DLD1 (cell line): ENCODE results near the gene BMP6.

Source experiments
- in situ Hi-C: cut with HindIII; loops from 2 replicates; pipeline ENCODE4 v1.10.0; 2017; ENCODE audit warnings: low sequenced_read_pairs

BMP6 gene

GRCh38 chr6:7820288-7820835, 94.5 kb downstream of the BMP6 start:
- in situ Hi-C loops = no loop called here

GRCh38 chr6:7821426-7821825, 95.5 kb downstream of the BMP6 start:
- in situ Hi-C loops = no loop called here

- in situ Hi-C loops = no loop called here
Measured at GRCh38 chr6:7823552-7823951, 97.7 kb downstream of the BMP6 start.

GRCh38 chr6:7825986-7826385, 100.1 kb downstream of the BMP6 start:
- in situ Hi-C loops = no loop called here

- in situ Hi-C loops = no loop called here
Measured at GRCh38 chr6:7827142-7827541, 101.2 kb downstream of the BMP6 start.

GRCh38 chr6:7828124-7828523, 102.2 kb downstream of the BMP6 start:
- in situ Hi-C loops = no loop called here

GRCh38 chr6:7832904-7833750, 107.2 kb downstream of the BMP6 start:
- in situ Hi-C loops = no loop called here

- in situ Hi-C loops = no loop called here
Measured at GRCh38 chr6:7833751-7834070, 107.8 kb downstream of the BMP6 start.

GRCh38 chr6:7836371-7837026, 110.6 kb downstream of the BMP6 start:
- in situ Hi-C loops = no loop called here

GRCh38 chr6:7841781-7842468, 116.0 kb downstream of the BMP6 start:
- in situ Hi-C loops = no loop called here

GRCh38 chr6:7846966-7847818, 121.3 kb downstream of the BMP6 start:
- in situ Hi-C loops = no loop called here

GRCh38 chr6:7848229-7848628, 122.3 kb downstream of the BMP6 start:
- in situ Hi-C loops = no loop called here

- in situ Hi-C loops = no loop called here
Measured at GRCh38 chr6:7851780-7852179, 125.9 kb downstream of the BMP6 start.

GRCh38 chr6:7859591-7859990, 133.7 kb downstream of the BMP6 start:
- in situ Hi-C loops = no loop called here

GRCh38 chr6:7865781-7866180, 139.9 kb downstream of the BMP6 start:
- in situ Hi-C loops = no loop called here

GRCh38 chr6:7866526-7866925, 140.6 kb downstream of the BMP6 start:
- in situ Hi-C loops = no loop called here

GRCh38 chr6:7868926-7869325, 143.0 kb downstream of the BMP6 start:
- in situ Hi-C loops = no loop called here

- in situ Hi-C loops = loop anchor here (10.0 kb wide), 1 partner anchor 126 kb away; no protein-coding TSS in a partner anchor
Measured at GRCh38 chr6:7878401-7878964, 152.6 kb downstream of the BMP6 start.

GRCh38 chr6:7879043-7879442, 153.1 kb downstream of the BMP6 start:
- in situ Hi-C loops = loop anchor here (10.0 kb wide), 1 partner anchor 126 kb away; no protein-coding TSS in a partner anchor

GRCh38 chr6:7879579-7879978, 153.7 kb downstream of the BMP6 start:
- in situ Hi-C loops = loop anchor here (10.0 kb wide), 1 partner anchor 125 kb away; no protein-coding TSS in a partner anchor
